ENCODE results near the gene ZNF710.
A peak's percentile ranks its signal among the peaks of the same experiment; 100 is the strongest.

ZNF710 gene

DNA sequence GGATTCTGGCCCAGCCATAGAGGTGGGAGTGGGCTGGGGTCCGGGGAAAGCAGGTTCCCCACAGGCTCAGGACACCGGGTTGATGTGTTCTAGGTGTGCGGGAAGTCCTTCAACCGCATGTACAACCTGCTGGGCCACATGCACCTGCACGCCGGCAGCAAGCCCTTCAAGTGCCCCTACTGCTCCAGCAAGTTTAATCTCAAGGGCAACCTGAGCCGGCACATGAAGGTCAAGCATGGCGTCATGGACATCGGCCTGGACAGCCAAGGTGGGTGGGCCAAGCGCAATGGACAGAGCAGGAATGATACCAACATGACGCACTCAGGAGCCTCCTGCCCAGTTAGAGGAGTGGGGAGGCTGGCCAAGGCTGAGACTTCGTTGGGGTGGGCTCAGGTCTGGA is 72.9 kb downstream of the ZNF710 start:
- H3K4me3 ChIP-seq (ENCODE audit: low read length) = no peak overlapping the region
- DNase-seq (ENCODE audit: low read depth) = no peak
- TF ChIP-seq, protein P1, sequence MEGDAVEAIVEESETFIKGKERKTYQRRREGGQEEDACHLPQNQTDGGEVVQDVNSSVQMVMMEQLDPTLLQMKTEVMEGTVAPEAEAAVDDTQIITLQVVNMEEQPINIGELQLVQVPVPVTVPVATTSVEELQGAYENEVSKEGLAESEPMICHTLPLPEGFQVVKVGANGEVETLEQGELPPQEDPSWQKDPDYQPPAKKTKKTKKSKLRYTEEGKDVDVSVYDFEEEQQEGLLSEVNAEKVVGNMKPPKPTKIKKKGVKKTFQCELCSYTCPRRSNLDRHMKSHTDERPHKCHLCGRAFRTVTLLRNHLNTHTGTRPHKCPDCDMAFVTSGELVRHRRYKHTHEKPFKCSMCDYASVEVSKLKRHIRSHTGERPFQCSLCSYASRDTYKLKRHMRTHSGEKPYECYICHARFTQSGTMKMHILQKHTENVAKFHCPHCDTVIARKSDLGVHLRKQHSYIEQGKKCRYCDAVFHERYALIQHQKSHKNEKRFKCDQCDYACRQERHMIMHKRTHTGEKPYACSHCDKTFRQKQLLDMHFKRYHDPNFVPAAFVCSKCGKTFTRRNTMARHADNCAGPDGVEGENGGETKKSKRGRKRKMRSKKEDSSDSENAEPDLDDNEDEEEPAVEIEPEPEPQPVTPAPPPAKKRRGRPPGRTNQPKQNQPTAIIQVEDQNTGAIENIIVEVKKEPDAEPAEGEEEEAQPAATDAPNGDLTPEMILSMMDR (conservative IDR thresholded peaks at IDR 0.05; ENCODE audit: low read length) = no peak

DNA sequence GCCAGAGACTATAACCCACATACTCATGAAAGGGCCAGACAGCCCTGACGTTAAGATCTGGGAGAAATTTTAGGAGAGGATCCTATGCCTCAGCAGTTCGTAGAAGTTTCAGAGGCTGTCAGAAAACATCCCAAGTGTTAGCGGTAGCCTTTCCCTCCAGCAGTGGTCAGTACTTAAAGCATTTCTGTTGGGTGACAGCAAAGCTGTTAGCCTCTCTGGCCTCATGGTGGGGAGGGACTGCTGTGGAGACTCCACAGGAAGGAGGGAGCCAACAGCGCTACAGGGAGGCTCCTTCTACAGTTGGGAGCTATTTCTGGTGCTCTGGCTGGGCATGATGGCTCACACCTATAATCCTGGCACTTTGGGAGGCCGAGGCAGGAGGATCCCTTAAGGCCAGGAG is 73.8 kb downstream of the ZNF710 start:
- no peak overlapping the region for H3K4me3 ChIP-seq (ENCODE audit: low read length)

DNA sequence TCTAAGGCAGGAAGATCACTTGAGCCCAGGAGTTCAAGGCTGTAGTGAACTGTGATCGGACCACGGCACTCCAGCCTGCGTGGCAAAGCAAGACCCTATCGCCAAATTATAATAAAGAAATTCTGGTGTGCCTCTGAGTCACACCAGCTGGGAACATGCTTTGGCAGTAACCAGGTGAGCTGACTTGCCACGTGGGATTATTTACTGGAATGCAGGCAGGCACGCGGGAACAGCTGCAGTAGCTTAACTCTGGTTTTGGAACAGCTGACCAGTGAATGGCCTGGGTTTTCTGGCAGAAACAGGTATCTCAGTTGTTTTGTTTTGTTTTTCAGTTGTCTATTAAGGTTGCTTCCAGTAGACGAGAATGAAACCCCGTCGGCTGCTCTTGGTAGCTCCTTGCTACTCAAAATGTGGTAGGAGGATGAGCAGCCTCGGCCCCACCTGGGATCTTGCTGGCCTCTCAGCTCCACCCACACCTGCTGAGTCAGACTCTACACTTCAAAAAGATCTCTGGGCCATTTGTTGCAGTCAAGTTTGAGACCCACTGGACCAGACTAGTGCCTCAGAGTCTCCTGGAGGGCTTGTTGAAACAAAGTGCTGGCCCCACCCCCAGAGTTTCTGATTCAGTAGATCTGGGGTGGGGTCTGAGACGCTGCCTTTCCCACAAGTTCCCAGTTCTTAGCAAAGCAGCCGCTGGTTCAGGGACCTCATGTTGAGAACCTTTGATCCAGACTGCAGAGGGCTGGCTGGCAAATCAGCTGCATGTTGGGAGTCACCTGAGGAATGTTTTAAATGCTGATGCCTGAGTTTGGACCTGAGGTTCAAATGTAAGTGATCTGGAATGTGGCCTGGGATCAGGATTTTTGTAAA is 74.5 kb downstream of the ZNF710 start:
- DNase-seq (ENCODE audit: low read depth) = peak; percentile 37
- TF ChIP-seq, protein P1 (conservative IDR thresholded peaks at IDR 0.05; ENCODE audit: low read length) = no peak
- H3K4me3 ChIP-seq (ENCODE audit: low read length) = no peak overlapping the region

More for the DNA sequence above, 73.8 kb downstream of the ZNF710 start:
- no peak for DNase-seq (ENCODE audit: low read depth)
- TF ChIP-seq, protein P1 (conservative IDR thresholded peaks at IDR 0.05; ENCODE audit: low read length) = no peak

DNA sequence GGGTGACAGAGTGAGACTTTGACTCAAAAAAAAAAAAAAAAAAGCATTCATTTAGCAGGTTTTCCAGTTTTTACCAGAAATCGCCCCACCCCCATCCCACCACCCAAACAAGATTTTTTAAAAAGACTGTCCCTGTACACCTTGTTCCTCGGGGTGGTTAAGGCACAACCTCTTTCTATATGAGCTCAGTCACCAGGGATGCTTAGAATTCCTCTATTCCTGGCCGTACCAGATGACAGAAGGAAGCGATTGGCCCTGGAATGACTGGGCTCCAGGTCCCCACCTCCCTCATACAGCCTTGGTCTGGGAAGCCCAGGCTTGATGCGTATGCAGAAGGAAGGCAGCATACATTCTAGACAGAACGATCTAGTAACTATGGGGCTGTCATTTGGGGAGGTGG is 75.6 kb downstream of the ZNF710 start:
- H3K4me3 ChIP-seq (ENCODE audit: low read length) = no peak overlapping the region
- no peak for DNase-seq (ENCODE audit: low read depth)
- TF ChIP-seq, protein P1 (conservative IDR thresholded peaks at IDR 0.05; ENCODE audit: low read length) = no peak

DNA sequence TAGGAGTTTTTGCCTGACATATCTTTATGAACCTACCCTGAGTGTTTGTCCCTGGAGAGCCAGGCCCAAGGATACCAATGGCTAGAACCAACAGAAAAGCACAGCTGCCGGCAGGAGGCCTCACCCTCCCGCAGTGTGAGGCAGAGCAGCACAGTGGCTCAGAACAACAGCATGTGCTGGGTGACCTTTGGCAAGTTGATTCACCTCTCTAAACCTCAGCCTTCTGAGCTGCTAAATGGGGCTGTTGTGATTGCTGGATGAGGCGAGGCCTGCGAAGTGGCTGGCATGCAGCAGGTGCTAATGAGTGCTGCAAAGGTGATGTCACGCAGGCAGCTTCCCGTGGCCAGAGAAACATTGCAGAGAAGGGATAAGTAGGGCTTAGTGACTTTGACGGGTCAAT is 77.8 kb downstream of the ZNF710 start:
- TF ChIP-seq, protein P1 (conservative IDR thresholded peaks at IDR 0.05; ENCODE audit: low read length) = no peak

DNA sequence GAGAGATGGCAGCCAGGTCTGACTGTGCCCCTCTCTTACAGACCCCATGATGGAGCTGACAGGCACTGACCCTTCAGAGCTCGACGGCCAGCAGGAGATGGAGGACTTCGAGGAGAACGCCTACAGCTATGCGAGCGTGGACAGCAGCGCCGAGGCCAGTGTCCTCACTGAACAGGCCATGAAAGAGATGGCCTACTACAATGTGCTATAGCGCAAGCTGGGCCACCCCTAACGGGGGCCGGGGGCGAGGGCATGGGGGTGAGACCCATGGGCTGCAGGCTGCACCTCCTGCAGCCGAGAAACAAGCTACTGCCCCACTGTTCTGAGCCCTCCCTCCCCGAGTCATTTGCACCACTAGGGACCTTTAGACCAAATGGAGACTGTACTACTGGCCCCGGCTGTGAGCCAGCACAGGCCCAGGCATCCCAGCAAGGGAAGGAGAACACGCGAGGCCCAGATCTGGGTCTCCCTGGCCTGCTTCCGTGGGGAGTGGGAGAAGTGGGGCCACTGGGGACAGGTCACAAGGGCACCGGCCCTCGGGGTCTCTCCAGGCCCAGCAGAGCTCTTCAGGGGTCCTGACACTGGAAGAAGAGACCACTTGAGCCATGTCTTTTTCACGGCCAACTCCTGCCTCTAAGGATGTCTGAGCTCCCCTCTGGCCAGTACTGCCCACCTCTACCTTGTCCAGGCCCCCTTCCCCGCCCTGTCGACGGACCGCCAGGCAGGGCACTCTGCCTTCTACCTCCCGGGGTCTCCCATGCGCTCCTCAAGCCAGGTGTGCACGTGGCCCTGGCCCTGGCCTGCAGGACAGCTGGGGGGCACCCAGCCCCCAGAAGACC is 78.7 kb downstream of the ZNF710 start:
- H3K4me3 ChIP-seq (ENCODE audit: low read length) = no peak overlapping the region
- no peak for DNase-seq (ENCODE audit: low read depth)
- TF ChIP-seq, protein P1 (conservative IDR thresholded peaks at IDR 0.05; ENCODE audit: low read length) = no peak

More for the DNA sequence above, 77.8 kb downstream of the ZNF710 start:
- DNase-seq (ENCODE audit: low read depth) = no peak
- H3K4me3 ChIP-seq (ENCODE audit: low read length) = no peak overlapping the region
